Mesodermal cell (in vitro differentiated cells): ENCODE results near the gene CISH.

Source experiments
- H3K27ac ChIP-seq: 2 replicates; pipeline ENCODE4 v1.7.0; 2013; ENCODE audit warnings: mild to moderate bottlenecking, low read depth, low read length, moderate library complexity; ENCODE audit not compliant: severe bottlenecking
- H3K36me3 ChIP-seq: 2 replicates; pipeline ENCODE4 v1.7.1; 2013; ENCODE audit warnings: mild to moderate bottlenecking, low read length, moderate library complexity; ENCODE audit not compliant: control insufficient read depth, insufficient read depth
- H3K4me1 ChIP-seq: one replicate; pipeline ENCODE4 v1.7.1; 2013; ENCODE audit warnings: mild to moderate bottlenecking, low read length; ENCODE audit not compliant: insufficient read depth, control insufficient read depth, poor library complexity, severe bottlenecking
- H3K4me3 ChIP-seq: 2 replicates; pipeline ENCODE4 v1.7.0; 2013; ENCODE audit warnings: low read length, control low read depth, mild to moderate bottlenecking; ENCODE audit not compliant: insufficient read depth, poor library complexity, severe bottlenecking; ENCODE audit errors: extremely low read depth
- H3K9me3 ChIP-seq: 2 replicates; pipeline ENCODE4 v1.7.1; 2013; ENCODE audit warnings: mild to moderate bottlenecking, low read length, moderate library complexity; ENCODE audit not compliant: control insufficient read depth
- WGBS, 2 experiments: methylation state at CpG; one replicate each; pipeline ENCODE4 v1.1.5; 2013; ENCODE audit warnings: missing lambda C conversion rate in 2 of 2; ENCODE audit not compliant: insufficient coverage in 2 of 2; 5-methylcytosine and 5-hydroxymethylcytosine counted together

The CISH gene

GRCh38 chr3:50592568-50592967 is 19.0 kb downstream of the CISH start:
- no peak overlapping the region for H3K4me3 ChIP-seq
- WGBS, 2 experiments: 33 to 62% methylated on average over 1 to 5 of the region's 5 CpGs
- no peaks in the 10 kb centered on the region for H3K4me1 ChIP-seq
- no peak overlapping the region for H3K27ac ChIP-seq
- H3K9me3 ChIP-seq: no peaks in the 10 kb centered on the region
- H3K36me3 ChIP-seq: no peaks in the 10 kb centered on the region

GRCh38 chr3:50591196-50591741 is 20.3 kb downstream of the CISH start:
- Histone ChIP-seq H3K36me3 (no peaks in the 10 kb centered on the region), H3K27ac (no peak overlapping the region), H3K4me3 (no peak overlapping the region), H3K4me1 (no peaks in the 10 kb centered on the region), H3K9me3 (no peaks in the 10 kb centered on the region)
- WGBS, 2 experiments: 77 to 84% methylated on average over 6 to 8 of the region's 9 CpGs

- no peaks in the 10 kb centered on the region for H3K36me3 ChIP-seq
- WGBS, 2 experiments: 93 to 97% methylated on average over 3 of the region's 4 CpGs
- no peak overlapping the region for H3K27ac ChIP-seq
- H3K4me3 ChIP-seq: no peak overlapping the region
- no peaks in the 10 kb centered on the region for H3K4me1 ChIP-seq
- H3K9me3 ChIP-seq: no peaks in the 10 kb centered on the region
These were observed 22.7 kb downstream of the CISH start for GRCh38 chr3:50588759-50589433.

GRCh38 chr3:50587806-50588758 is 23.5 kb downstream of the CISH start:
- no peak overlapping the region for H3K27ac ChIP-seq
- H3K4me3 ChIP-seq: no peak overlapping the region
- 88 to 92% methylated on average over 15 to 16 of the region's 17 CpGs for WGBS, 2 experiments
- no peaks in the 10 kb centered on the region for H3K36me3 ChIP-seq
- no peaks in the 10 kb centered on the region for H3K9me3 ChIP-seq
- H3K4me1 ChIP-seq: no peaks in the 10 kb centered on the region

- Histone ChIP-seq H3K4me3 (no peak overlapping the region), H3K9me3 (no peaks in the 10 kb centered on the region), H3K27ac (no peak overlapping the region), H3K36me3 (no peaks in the 10 kb centered on the region), H3K4me1 (no peaks in the 10 kb centered on the region)
- 92 to 94% methylated on average over 3 to 5 of the region's 6 CpGs for WGBS, 2 experiments
These were observed 24.2 kb downstream of the CISH start for GRCh38 chr3:50587373-50587772.

GRCh38 chr3:50586763-50587070 is 24.9 kb downstream of the CISH start:
- H3K4me1 ChIP-seq: no peaks in the 10 kb centered on the region
- no peak overlapping the region for H3K4me3 ChIP-seq
- WGBS, 2 experiments: 95 to 100% methylated on average over 2 to 3 of the region's 3 CpGs
- H3K36me3 ChIP-seq: no peaks in the 10 kb centered on the region
- no peaks in the 10 kb centered on the region for H3K9me3 ChIP-seq
- H3K27ac ChIP-seq: no peak overlapping the region

GRCh38 chr3:50585919-50586762 is 25.4 kb downstream of the CISH start:
- Histone ChIP-seq H3K9me3 (no peaks in the 10 kb centered on the region), H3K4me1 (no peaks in the 10 kb centered on the region), H3K4me3 (no peak overlapping the region), H3K27ac (no peak overlapping the region), H3K36me3 (no peaks in the 10 kb centered on the region)
- 97 to 100% methylated on average over 2 to 3 of the region's 6 CpGs for WGBS, 2 experiments

GRCh38 chr3:50584391-50584790 is 27.2 kb downstream of the CISH start:
- H3K27ac ChIP-seq: peak overlapping the region; percentile 50
- 68 to 94% methylated on average over 2 of the region's 2 CpGs for WGBS, 2 experiments

GRCh38 chr3:50583897-50584296 is 27.7 kb downstream of the CISH start:
- no peaks in the 10 kb centered on the region for H3K9me3 ChIP-seq
- H3K27ac ChIP-seq: peak overlapping the region; percentile 50
- H3K36me3 ChIP-seq: peaks cover 8% of the 10 kb centered on the region
- H3K4me1 ChIP-seq: no peaks in the 10 kb centered on the region
- H3K4me3 ChIP-seq: no peak overlapping the region
- WGBS, 2 experiments: 91% methylated on average over 6 of the region's 6 CpGs

More at GRCh38 chr3:50584391-50584790, 27.2 kb downstream of the CISH start:
- H3K4me1 ChIP-seq: no peaks in the 10 kb centered on the region
- H3K4me3 ChIP-seq: no peak overlapping the region
- no peaks in the 10 kb centered on the region for H3K9me3 ChIP-seq
- peaks cover 8% of the 10 kb centered on the region for H3K36me3 ChIP-seq

- H3K4me3 ChIP-seq: no peak overlapping the region
- 89 to 93% methylated on average over 6 to 7 of the region's 9 CpGs for WGBS, 2 experiments
- no peak overlapping the region for H3K27ac ChIP-seq
- H3K4me1 ChIP-seq: no peaks in the 10 kb centered on the region
- no peaks in the 10 kb centered on the region for H3K9me3 ChIP-seq
- peaks cover 17% of the 10 kb centered on the region for H3K36me3 ChIP-seq
These were observed 29.5 kb downstream of the CISH start for GRCh38 chr3:50582083-50582482.
